HepG2 (cell line): ENCODE measurements around the gene FOXA3. TPM values are rescaled to one million over a fixed set of nuclear protein-coding genes. Genes with fewer than 3 reads are reported as not detected.

Experiments
- CREM ChIP-seq, 2 experiments: sonication (generic) in 1 of 2; formaldehyde crosslinking in 1 of 2; IDR thresholded peaks; 2 replicates each; pipeline versions ENCODE4 v1.4.0 to v1.6.1; 2016 to 2020; ENCODE audit warnings: antibody characterized with exemption in 1 of 2, mild to moderate bottlenecking in 1 of 2, missing genetic modification reagents in 1 of 2
- FOXA1 ChIP-seq, 2 experiments: fragments of 450-650 bp in 1 of 2; sonication (generic) in 1 of 2; formaldehyde crosslinking in 1 of 2; IDR thresholded peaks; 2 replicates each; pipeline versions ENCODE4 v1.4.0 to v1.6.1; 2016 to 2020; ENCODE audit warnings: missing genetic modification reagents in 1 of 2
- FOXC1 ChIP-seq: sonication (generic); formaldehyde crosslinking; IDR thresholded peaks from 2 replicates; pipeline ENCODE4 v1.8.0; 2022; ENCODE audit warnings: mild to moderate bottlenecking, missing genetic modification reagents, borderline replicate concordance
- GFI1 ChIP-seq: sonication (generic); formaldehyde crosslinking; IDR thresholded peaks from 2 replicates; pipeline ENCODE4 v1.5.0; 2020; ENCODE audit warnings: missing genetic modification reagents, mild to moderate bottlenecking, borderline replicate concordance
- HCFC1 ChIP-seq: fragments of 150-350 bp; IDR thresholded peaks from 2 replicates; pipeline ENCODE4 v1.6.1; 2014; ENCODE audit warnings: low read depth, low read length
- KAT8 ChIP-seq: IDR thresholded peaks from 2 replicates; pipeline ENCODE4 v1.6.1; 2016; ENCODE audit warnings: missing genetic modification reagents, missing compliant biosample characterization
- NBN ChIP-seq: fragments of 450-650 bp; conservative IDR thresholded peaks from 2 replicates; pipeline ENCODE4 v1.6.1; 2017
- PHF20 ChIP-seq: sonication (generic); formaldehyde crosslinking; IDR thresholded peaks from 2 replicates; pipeline ENCODE4 v1.5.0; 2020; ENCODE audit warnings: mild to moderate bottlenecking, missing genetic modification reagents
- PRPF4 ChIP-seq: fragments of 200-400 bp; formaldehyde crosslinking; IDR thresholded peaks from 2 replicates; pipeline ENCODE4 v1.6.1; 2016; ENCODE audit warnings: low read length, low read depth; ENCODE audit not compliant: poor library complexity, severe bottlenecking
- SMAD9 ChIP-seq: sonication (generic); formaldehyde crosslinking; IDR thresholded peaks from 2 replicates; pipeline ENCODE4 v1.5.1; 2020; ENCODE audit warnings: mild to moderate bottlenecking, missing genetic modification reagents
- SP2 ChIP-seq: sonication (generic); formaldehyde crosslinking; IDR thresholded peaks from 2 replicates; pipeline ENCODE4 v1.5.1; 2020; ENCODE audit warnings: mild to moderate bottlenecking, missing genetic modification reagents
- SRY ChIP-seq: sonication (generic); formaldehyde crosslinking; IDR thresholded peaks from 2 replicates; pipeline ENCODE4 v1.8.0; 2022; ENCODE audit warnings: mild to moderate bottlenecking, missing genetic modification reagents
- ZKSCAN5 ChIP-seq: sonication (generic); formaldehyde crosslinking; IDR thresholded peaks from 2 replicates; pipeline ENCODE4 v1.5.1; 2020; ENCODE audit warnings: mild to moderate bottlenecking, missing genetic modification reagents
- ZNF10 ChIP-seq: sonication (generic); formaldehyde crosslinking; IDR thresholded peaks from 2 replicates; pipeline ENCODE4 v1.4.0; 2020; ENCODE audit warnings: mild to moderate bottlenecking, low read depth, missing genetic modification reagents, borderline replicate concordance
- ZNF205 ChIP-seq: IDR thresholded peaks from 2 replicates; pipeline ENCODE4 v1.6.1; 2018; ENCODE audit warnings: missing biosample characterization, missing genetic modification reagents
- ZNF572 ChIP-seq: sonication (generic); formaldehyde crosslinking; IDR thresholded peaks from 2 replicates; pipeline ENCODE4 v1.5.1; 2020; ENCODE audit warnings: mild to moderate bottlenecking, missing genetic modification reagents
- ZNF674 ChIP-seq: sonication (generic); formaldehyde crosslinking; IDR thresholded peaks from 2 replicates; pipeline ENCODE4 v1.5.0; 2020; ENCODE audit warnings: low read depth, mild to moderate bottlenecking, missing genetic modification reagents
- polyA plus RNA-seq, 8 experiments: library from polyadenylated mRNA; depleted of rRNA in 3 of 8; stranded (reverse) in 7 of 8; unstranded in 1 of 8; fragments of >200 nt; fragmentation: Illumina TruSeq in 4 of 8; extraction: Trizol in 4 of 8; gene quantifications; 2 replicates each; pipeline versions ENCODE4 v1.2.1 to v1.2.3, GENCODE V29; 2011 to 2016; ENCODE audit warnings: low read depth in 4 of 8, missing spikeins in 1 of 8, mixed read lengths in 1 of 8; ENCODE audit not compliant: insufficient read depth in 1 of 8
- total RNA-seq, 5 experiments: library from RNA; depleted of rRNA; stranded (reverse); fragments of >200 nt; fragmentation: Illumina TruSeq; extraction: Trizol; gene quantifications; 2 replicates each; pipeline ENCODE4 v1.2.3, GENCODE V29; 2016; ENCODE audit warnings: low read depth in 1 of 5
- TF ChIP-seq, protein P1 (sequence below): sonication (generic); formaldehyde crosslinking; IDR thresholded peaks from 2 replicates; pipeline ENCODE4 v1.4.0; 2020; ENCODE audit warnings: missing genetic modification reagents, borderline replicate concordance
- TF ChIP-seq, protein P2 (sequence below): sonication (generic); formaldehyde crosslinking; IDR thresholded peaks from 2 replicates; pipeline ENCODE4 v1.4.0; 2020; ENCODE audit warnings: mild to moderate bottlenecking, missing genetic modification reagents
- TF ChIP-seq, protein P3 (sequence below): sonication (generic); formaldehyde crosslinking; IDR thresholded peaks from 2 replicates; pipeline ENCODE4 v1.5.1; 2020; ENCODE audit warnings: missing genetic modification reagents, mild to moderate bottlenecking, borderline replicate concordance

The FOXA3 gene
- total and polyA plus RNA-seq, 2 of the 13 experiments (the other 11 are each of a cell fraction or from before 2014, with no cell fraction given) = 29.8 to 47.6 TPM

DNA sequence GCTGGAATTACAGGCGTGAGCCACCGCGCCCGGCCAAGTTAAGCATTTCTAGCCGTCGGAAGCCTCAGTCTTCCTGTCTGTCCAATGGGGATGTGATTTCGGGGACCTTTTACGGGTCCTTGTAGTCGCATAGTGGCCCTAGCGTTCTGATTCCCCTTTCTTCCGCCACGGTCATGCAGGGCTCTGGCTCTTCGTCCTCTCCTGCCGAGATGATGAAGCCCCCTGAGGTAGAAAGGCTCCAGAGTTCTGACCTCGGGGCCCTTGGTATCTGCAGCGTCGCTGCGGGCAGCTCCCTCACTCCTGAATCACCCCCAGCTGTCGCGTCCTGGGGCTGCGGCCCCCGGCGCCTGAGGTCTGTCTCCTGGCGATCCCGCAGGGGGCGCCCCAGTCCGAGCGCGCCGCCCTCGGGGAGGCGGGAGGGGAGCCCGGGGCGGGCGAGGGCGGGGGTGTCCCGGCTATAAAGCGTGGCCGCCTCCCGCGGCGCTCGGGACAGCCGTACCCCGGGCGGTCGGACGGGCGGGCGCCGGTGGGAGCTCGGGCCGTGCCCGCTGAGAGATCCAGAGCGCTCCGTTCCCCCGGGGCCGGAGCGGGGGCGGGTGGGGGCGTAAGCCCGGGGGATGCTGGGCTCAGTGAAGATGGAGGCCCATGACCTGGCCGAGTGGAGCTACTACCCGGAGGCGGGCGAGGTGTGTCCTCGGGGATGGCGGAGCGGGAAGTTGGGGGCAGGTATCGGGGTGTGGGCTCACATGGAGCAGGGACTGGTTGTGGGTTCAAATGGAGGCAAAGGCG is at the start of gene FOXA3 (continued):
- TF ChIP-seq, protein P1, sequence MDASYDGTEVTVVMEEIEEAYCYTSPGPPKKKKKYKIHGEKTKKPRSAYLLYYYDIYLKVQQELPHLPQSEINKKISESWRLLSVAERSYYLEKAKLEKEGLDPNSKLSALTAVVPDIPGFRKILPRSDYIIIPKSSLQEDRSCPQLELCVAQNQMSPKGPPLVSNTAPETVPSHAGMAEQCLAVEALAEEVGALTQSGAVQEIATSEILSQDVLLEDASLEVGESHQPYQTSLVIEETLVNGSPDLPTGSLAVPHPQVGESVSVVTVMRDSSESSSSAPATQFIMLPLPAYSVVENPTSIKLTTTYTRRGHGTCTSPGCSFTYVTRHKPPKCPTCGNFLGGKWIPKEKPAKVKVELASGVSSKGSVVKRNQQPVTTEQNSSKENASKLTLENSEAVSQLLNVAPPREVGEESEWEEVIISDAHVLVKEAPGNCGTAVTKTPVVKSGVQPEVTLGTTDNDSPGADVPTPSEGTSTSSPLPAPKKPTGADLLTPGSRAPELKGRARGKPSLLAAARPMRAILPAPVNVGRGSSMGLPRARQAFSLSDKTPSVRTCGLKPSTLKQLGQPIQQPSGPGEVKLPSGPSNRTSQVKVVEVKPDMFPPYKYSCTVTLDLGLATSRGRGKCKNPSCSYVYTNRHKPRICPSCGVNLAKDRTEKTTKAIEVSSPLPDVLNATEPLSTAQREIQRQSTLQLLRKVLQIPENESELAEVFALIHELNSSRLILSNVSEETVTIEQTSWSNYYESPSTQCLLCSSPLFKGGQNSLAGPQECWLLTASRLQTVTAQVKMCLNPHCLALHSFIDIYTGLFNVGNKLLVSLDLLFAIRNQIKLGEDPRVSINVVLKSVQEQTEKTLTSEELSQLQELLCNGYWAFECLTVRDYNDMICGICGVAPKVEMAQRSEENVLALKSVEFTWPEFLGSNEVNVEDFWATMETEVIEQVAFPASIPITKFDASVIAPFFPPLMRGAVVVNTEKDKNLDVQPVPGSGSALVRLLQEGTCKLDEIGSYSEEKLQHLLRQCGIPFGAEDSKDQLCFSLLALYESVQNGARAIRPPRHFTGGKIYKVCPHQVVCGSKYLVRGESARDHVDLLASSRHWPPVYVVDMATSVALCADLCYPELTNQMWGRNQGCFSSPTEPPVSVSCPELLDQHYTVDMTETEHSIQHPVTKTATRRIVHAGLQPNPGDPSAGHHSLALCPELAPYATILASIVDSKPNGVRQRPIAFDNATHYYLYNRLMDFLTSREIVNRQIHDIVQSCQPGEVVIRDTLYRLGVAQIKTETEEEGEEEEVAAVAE (CRISPR knock-in tag) = no peak
- TF ChIP-seq HCFC1 = 0 out of 2 replicates have a peak, but pooled peaks have one; percentile 10
- TF ChIP-seq ZNF674 (CRISPR knock-in tag) = no peak
- no peak; the same call in 1 of the 2 replicates for TF ChIP-seq SRY (CRISPR knock-in tag)
- peak; percentile 77; the same call in 1 of the 2 replicates for TF ChIP-seq ZNF205 (CRISPR knock-in tag)
- TF ChIP-seq, protein P2, sequence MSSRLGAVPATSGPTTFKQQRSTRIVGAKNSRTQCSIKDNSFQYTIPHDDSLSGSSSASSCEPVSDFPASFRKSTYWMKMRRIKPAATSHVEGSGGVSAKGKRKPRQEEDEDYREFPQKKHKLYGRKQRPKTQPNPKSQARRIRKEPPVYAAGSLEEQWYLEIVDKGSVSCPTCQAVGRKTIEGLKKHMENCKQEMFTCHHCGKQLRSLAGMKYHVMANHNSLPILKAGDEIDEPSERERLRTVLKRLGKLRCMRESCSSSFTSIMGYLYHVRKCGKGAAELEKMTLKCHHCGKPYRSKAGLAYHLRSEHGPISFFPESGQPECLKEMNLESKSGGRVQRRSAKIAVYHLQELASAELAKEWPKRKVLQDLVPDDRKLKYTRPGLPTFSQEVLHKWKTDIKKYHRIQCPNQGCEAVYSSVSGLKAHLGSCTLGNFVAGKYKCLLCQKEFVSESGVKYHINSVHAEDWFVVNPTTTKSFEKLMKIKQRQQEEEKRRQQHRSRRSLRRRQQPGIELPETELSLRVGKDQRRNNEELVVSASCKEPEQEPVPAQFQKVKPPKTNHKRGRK (CRISPR knock-in tag) = no peak
- TF ChIP-seq PRPF4 = no peak
- no peak for TF ChIP-seq ZNF572
- TF ChIP-seq ZKSCAN5 (CRISPR knock-in tag) = no peak
- TF ChIP-seq KAT8 (CRISPR knock-in tag) = 0 out of 2 replicates have a peak, but pooled peaks have one; percentile 22
- TF ChIP-seq NBN = no peak
- TF ChIP-seq SMAD9 (CRISPR knock-in tag) = no peak
- peak; percentile 22; the same call in 1 of the 2 replicates for TF ChIP-seq PHF20 (CRISPR knock-in tag)
- TF ChIP-seq CREM (IDR thresholded peaks at IDR 0.05) = no peak
- no peak for TF ChIP-seq CREM (CRISPR knock-in tag; IDR thresholded peaks at IDR 0.05)
- TF ChIP-seq, protein P3, sequence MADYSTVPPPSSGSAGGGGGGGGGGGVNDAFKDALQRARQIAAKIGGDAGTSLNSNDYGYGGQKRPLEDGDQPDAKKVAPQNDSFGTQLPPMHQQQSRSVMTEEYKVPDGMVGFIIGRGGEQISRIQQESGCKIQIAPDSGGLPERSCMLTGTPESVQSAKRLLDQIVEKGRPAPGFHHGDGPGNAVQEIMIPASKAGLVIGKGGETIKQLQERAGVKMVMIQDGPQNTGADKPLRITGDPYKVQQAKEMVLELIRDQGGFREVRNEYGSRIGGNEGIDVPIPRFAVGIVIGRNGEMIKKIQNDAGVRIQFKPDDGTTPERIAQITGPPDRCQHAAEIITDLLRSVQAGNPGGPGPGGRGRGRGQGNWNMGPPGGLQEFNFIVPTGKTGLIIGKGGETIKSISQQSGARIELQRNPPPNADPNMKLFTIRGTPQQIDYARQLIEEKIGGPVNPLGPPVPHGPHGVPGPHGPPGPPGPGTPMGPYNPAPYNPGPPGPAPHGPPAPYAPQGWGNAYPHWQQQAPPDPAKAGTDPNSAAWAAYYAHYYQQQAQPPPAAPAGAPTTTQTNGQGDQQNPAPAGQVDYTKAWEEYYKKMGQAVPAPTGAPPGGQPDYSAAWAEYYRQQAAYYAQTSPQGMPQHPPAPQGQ (CRISPR knock-in tag) = no peak
- TF ChIP-seq SP2 (CRISPR knock-in tag) = no peak
- no peak for TF ChIP-seq ZNF10
- TF ChIP-seq FOXA1 (IDR thresholded peaks at IDR 0.05) = no peak
- no peak for TF ChIP-seq FOXA1 (CRISPR knock-in tag; IDR thresholded peaks at IDR 0.05)
- 0 out of 2 replicates have a peak, but pooled peaks have one; percentile 14 for TF ChIP-seq GFI1 (CRISPR knock-in tag)
- TF ChIP-seq FOXC1 = no peak
